BJ (cell line): ENCODE results near the gene PRLR. TPM values are rescaled to one million over a fixed set of nuclear protein-coding genes. Genes with fewer than 3 reads are reported as not detected.

ENCODE experiments used
- CTCF ChIA-PET: fragments of 350-600 bp; formaldehyde crosslinking; extraction: SDS; loops from one replicate; lab custom pipeline; 2021; ENCODE audit warnings: antibody characterized with exemption, inconsistent platforms; lab: Yijun Ruan, JAX
- POLR2A ChIA-PET: fragments of 300-600 bp; sonication (Branson Sonifier 250); formaldehyde crosslinking; extraction: SDS; loops from one replicate; lab custom pipeline; 2021; ENCODE audit warnings: antibody characterized with exemption; lab: Charles Lee
- DNase-seq: peaks from one replicate; pipeline ENCODE4 v3.0.0-alpha.2; 2011; ENCODE audit warnings: low read depth
- H3K27me3 ChIP-seq: 2 replicates; pipeline ENCODE4 v1.6.0; 2011; ENCODE audit warnings: low read length; ENCODE audit not compliant: control insufficient read depth, insufficient read depth
- H3K36me3 ChIP-seq: 2 replicates; pipeline ENCODE4 v1.5.1; 2011; ENCODE audit warnings: low read length; ENCODE audit not compliant: control insufficient read depth, insufficient read depth
- H3K4me3 ChIP-seq: 2 replicates; pipeline ENCODE4 v1.5.1; 2011; ENCODE audit warnings: low read depth, mild to moderate bottlenecking, control low read depth, low read length
- polyA plus RNA-seq: library from polyadenylated mRNA; depleted of rRNA; stranded (reverse); fragments of >200 nt; gene quantifications from 2 replicates; pipeline ENCODE4 v1.2.3, GENCODE V29; 2011
- TF ChIP-seq, protein P1 (sequence below): IDR thresholded peaks from 2 replicates; pipeline ENCODE4 v1.5.1; 2011; ENCODE audit warnings: low read depth, mild to moderate bottlenecking, control low read depth, inconsistent platforms, low read length, moderate library complexity; ENCODE audit not compliant: insufficient read depth

Gene PRLR
- polyA plus RNA-seq, 1 experiment: 0.34 TPM

DNA sequence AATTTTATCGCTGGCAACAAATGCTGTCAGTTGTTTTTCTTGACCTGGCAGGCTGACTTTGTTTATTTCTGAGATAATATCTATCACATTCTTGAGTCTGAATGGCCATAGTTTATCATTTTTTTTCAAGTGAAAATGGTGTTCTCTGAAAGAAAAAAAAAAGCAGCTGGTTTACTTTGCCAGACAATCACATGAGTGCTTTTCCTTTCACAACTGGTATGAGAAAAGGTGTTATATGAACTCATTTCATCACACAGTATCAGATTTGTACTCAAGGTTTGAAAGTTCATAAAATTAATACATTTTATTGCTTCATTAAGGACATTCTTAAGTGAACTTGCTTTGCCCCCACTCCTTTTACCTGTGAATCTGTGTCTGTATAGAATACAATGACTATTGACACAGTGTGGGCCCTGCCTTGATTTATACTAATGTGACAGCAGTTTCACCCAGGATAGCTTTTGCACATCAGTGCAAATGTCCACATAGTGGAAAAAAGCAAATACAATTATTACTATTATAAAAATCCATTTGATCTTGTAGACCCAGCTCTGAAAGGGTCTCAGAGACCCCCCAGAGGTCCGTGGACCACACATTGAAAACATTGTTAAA is 33.1 kb upstream of the PRLR start:
- Histone ChIP-seq H3K36me3 (no peaks in the 10 kb centered on the region), H3K4me3 (no peak overlapping the region), H3K27me3 (no peaks in the 10 kb centered on the region)
- no peak for DNase-seq
- TF ChIP-seq, protein P1, sequence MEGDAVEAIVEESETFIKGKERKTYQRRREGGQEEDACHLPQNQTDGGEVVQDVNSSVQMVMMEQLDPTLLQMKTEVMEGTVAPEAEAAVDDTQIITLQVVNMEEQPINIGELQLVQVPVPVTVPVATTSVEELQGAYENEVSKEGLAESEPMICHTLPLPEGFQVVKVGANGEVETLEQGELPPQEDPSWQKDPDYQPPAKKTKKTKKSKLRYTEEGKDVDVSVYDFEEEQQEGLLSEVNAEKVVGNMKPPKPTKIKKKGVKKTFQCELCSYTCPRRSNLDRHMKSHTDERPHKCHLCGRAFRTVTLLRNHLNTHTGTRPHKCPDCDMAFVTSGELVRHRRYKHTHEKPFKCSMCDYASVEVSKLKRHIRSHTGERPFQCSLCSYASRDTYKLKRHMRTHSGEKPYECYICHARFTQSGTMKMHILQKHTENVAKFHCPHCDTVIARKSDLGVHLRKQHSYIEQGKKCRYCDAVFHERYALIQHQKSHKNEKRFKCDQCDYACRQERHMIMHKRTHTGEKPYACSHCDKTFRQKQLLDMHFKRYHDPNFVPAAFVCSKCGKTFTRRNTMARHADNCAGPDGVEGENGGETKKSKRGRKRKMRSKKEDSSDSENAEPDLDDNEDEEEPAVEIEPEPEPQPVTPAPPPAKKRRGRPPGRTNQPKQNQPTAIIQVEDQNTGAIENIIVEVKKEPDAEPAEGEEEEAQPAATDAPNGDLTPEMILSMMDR: no peak
- CTCF ChIA-PET: no interaction called here
- POLR2A ChIA-PET: interaction anchor here (0.7 kb wide), 1 partner anchor 8 kb away, joined by 26 read pairs; no protein-coding TSS in a partner anchor

DNA sequence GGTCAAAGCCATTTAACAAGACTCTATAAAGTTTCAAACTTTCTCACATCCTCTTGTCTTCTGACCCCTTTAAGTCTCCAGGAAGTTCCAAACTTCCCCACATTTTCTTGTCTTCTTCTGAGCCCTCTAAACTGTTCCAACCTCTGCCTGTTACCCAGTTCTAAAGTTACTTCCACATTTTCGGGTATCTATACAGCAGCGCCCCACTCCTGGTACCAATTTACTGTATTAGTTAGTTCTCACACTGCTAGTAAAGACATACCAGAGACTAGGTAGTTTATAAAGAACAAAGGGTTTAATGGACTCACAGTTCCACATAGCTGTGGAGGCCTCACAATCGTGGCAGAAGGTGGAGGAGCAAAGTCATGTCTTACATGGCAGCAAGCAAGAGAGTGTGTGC is 23.3 kb upstream of the PRLR start:
- Histone ChIP-seq H3K27me3 (no peaks in the 10 kb centered on the region), H3K4me3 (no peak overlapping the region), H3K36me3 (no peaks in the 10 kb centered on the region)
- POLR2A ChIA-PET: no interaction called here
- CTCF ChIA-PET: interaction anchor here (1.0 kb wide), 1 partner anchor 8 kb away, joined by 3 read pairs; no protein-coding TSS in a partner anchor
- no peak for DNase-seq
- TF ChIP-seq, protein P1: no peak

DNA sequence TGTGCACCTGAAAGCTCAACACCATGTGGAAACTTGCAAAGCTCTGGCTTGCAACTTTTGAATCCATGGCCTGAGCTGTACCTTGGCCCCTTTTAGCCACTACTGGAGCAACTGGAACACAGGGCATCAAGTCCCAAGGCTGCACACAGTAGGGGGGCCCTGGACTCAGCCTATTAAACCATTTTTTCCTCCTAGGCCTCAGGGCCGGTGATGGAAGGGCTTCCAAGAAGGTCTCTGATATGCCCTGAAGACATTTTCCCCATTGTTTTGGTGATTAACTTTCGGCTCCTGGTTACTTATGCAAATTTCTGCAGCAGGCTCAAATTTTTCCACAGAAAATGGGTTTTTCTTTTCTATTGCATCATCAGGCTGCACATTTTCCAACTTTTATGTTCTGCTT is 22.7 kb upstream of the PRLR start:
- no peak overlapping the region for H3K4me3 ChIP-seq
- H3K27me3 ChIP-seq: no peaks in the 10 kb centered on the region
- ChIA-PET CTCF (no interaction called here), POLR2A (no interaction called here)
- TF ChIP-seq, protein P1: no peak
- H3K36me3 ChIP-seq: no peaks in the 10 kb centered on the region
- DNase-seq: no peak

DNA sequence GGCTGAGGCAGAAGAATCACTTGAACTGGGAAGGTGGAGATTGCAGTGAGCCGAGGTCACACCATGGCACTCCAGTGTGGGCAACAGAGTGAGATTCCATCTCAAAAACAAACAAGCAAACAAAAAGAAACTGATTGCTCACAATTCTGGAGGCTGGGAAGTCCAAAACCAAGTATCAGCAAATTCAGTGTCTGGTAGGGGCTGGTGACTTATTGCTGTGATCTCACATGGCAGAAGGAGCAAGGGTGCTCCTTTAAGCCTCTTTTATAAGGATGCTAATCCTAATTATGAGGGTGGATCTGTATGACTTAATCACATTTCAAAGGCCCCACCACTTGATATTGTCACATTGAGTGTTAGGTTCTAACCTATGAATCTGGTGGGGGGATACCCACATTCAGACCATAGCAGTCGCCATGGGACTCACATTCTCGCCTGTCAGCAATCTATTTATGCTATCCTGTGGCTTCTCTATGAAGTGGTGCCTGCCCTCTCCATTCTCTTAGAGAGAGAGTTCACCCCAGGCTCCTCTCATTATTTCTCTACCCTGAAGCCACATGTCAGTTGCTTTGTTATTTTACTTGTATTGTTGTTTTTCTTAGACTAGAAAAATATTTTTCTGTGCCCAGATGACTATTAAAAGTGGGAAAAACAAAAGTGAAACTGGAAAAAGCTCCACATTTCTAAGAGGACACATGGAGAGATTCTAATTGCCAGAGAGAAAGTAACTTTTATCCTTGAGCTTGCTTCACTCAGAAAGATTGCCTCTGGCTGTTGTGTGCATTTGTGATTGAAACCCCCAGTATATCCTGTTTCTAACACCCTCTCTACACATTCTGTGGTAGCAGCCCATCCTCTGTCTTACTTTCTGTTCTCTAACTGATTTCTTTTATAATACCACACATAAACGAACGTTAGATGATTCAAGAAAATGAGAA is 18.8 kb upstream of the PRLR start:
- TF ChIP-seq, protein P1: no peak
- H3K27me3 ChIP-seq: 0 out of 2 replicates have a peak, but pooled peaks cover 1% of the 10 kb centered on the region
- ChIA-PET POLR2A (interaction anchor here (0.7 kb wide), 1 partner anchor 416 kb away, joined by 3 read pairs; no protein-coding TSS in a partner anchor), CTCF (no interaction called here)
- DNase-seq: no peak
- H3K36me3 ChIP-seq: no peaks in the 10 kb centered on the region
- no peak overlapping the region for H3K4me3 ChIP-seq

DNA sequence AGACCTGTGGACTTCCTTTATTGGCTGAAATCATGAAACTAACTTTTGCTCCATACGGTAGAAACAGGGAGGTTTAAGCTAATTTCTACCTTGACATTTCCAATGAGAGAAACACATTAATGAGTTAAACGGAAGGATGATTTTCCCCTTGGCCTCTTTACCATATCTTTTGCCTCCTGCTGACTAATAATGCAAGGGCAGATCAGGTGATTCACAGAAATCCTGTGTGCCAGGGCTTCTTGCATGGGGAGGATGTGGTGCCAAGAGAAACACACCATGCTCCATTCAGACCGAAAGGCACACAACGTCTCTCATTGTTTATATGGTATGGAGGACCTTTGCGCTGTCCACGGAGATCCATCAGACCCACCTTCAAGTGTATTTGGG is 17.4 kb upstream of the PRLR start:
- POLR2A ChIA-PET: no interaction called here
- TF ChIP-seq, protein P1: no peak
- no peak for DNase-seq
- CTCF ChIA-PET: interaction anchor here (0.6 kb wide), 1 partner anchor 800 kb away, joined by 3 read pairs; no protein-coding TSS in a partner anchor
- H3K4me3 ChIP-seq: no peak overlapping the region
- H3K27me3 ChIP-seq: peaks cover 1% of the 10 kb centered on the region; the same call in 1 of the 2 replicates
- H3K36me3 ChIP-seq: no peaks in the 10 kb centered on the region
